Measurements from ENCODE around the gene GRB7. TPM values are rescaled to one million over a fixed set of nuclear protein-coding genes. Genes with fewer than 3 reads are reported as not detected.

The GRB7 gene
- total and polyA plus RNA-seq, 2 of the 4 experiments (the other 2 are of a cell fraction) = 0.18 to 0.36 TPM

DNA sequence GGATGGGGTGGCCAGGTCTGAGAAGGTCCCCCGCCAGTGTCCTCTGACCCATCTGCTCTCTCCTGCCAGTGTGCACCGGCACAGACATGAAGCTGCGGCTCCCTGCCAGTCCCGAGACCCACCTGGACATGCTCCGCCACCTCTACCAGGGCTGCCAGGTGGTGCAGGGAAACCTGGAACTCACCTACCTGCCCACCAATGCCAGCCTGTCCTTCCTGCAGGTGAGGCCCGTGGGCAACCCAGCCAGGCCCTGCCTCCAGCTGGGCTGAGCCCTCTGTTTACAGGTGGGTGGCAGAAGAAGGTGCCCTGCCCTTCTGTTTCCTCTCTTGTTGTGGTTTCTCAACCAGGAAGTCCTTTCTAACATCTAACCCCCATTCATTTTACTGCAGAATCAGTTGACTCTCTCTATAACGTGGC, 30.8 kb upstream of the GRB7 start:
- Histone ChIP-seq H3K4me1 (ENCODE audit: control insufficient read depth, insufficient read depth, low read length) (peaks cover 11% of the 10 kb centered on the region; the same call in 1 of the 2 replicates), H4K20me1 (ENCODE audit: insufficient read depth, low read length) (peaks cover 44% of the 10 kb centered on the region), H3K4me2 (ENCODE audit: low read depth, low read length) (no peak overlapping the region), H3K79me1 (ENCODE audit: low read depth in 1 of 2, low read length in 2 of 2) (peaks cover 0 to 54% of the 10 kb centered on the region in 2 experiments; a peak in 2 of 4 replicates), H3K18ac (ENCODE audit: low read depth, low read length) (no peak overlapping the region), H3K9ac (ENCODE audit: low read depth, low read length) (no peak overlapping the region), H4K5ac (ENCODE audit: low read depth, low read length) (no peak overlapping the region), H3K9me3 (ENCODE audit: control insufficient read depth, insufficient read depth, low read length) (no peaks in the 10 kb centered on the region), H3K27me3 (ENCODE audit: control insufficient read depth, insufficient read depth, low read length) (no peaks in the 10 kb centered on the region), H2BK20ac (ENCODE audit: low read depth, low read length) (no peak overlapping the region), H2BK120ac (ENCODE audit: low read depth, low read length) (no peak overlapping the region), H2BK5ac (ENCODE audit: low read depth, low read length, poor library complexity, severe bottlenecking) (no peak overlapping the region), H3K4ac (ENCODE audit: low read depth, low read length) (no peak overlapping the region), H3K56ac (ENCODE audit: extremely low read depth, insufficient read depth, low read length) (no peak overlapping the region), H3K36me3 (ENCODE audit: control insufficient read depth, insufficient read depth, low read length) (peaks cover 39% of the 10 kb centered on the region), H3K27ac (ENCODE audit: insufficient read depth, low read length) (no peak overlapping the region), H3K9me1 (ENCODE audit: insufficient read depth, low read length) (peaks cover 11% of the 10 kb centered on the region), H3K14ac (replicated peaks; ENCODE audit: low read depth, low read length) (no peak overlapping the region), H3K4me3 (ENCODE audit: insufficient read depth, low read depth, low read length) (no peak overlapping the region), H3K23ac (ENCODE audit: low read depth, low read length) (no peak overlapping the region), H2BK15ac (ENCODE audit: low read depth, low read length) (no peak overlapping the region), H4K8ac (ENCODE audit: low read depth in 2 of 2, low read length in 2 of 2) (no peak overlapping the region), H4K91ac (ENCODE audit: insufficient read depth, low read depth, low read length) (no peak overlapping the region), H2AK9ac (replicated peaks; ENCODE audit: low read depth, low read length, poor library complexity) (no peak overlapping the region), H2AFZ (replicated peaks; ENCODE audit: low read length, poor library complexity) (no peak overlapping the region), H2AK5ac (ENCODE audit: low read depth, low read length) (no peak overlapping the region)
- no TSS peak for BruUV-seq (replicated peaks)
- in situ Hi-C loops (cut with MboI; ENCODE audit: low sequenced_read_pairs) (no loop called here), dilution Hi-C loops (cut with HindIII; ENCODE audit: low sequenced_read_pairs, unreplicated experiment) (no loop called here), intact Hi-C loops (cut with micrococcal nuclease) (no loop called here)
- TF ChIP-seq POLR2A (IDR thresholded peaks at IDR 0.05; ENCODE audit: low read depth, low read length) (no peak), RCOR1 (IDR thresholded peaks at IDR 0.05; ENCODE audit: insufficient replicate concordance, low read length) (no peak), SMC3 (IDR thresholded peaks at IDR 0.05; ENCODE audit: low read depth, low read length) (no peak), MAFK (IDR thresholded peaks at IDR 0.05; ENCODE audit: low read depth, low read length) (no peak), CHD1 (IDR thresholded peaks at IDR 0.05; ENCODE audit: low read depth, low read length) (no peak), CEBPB (IDR thresholded peaks at IDR 0.05; ENCODE audit: low read depth, low read length) (no peak), BHLHE40 (IDR thresholded peaks at IDR 0.05; ENCODE audit: low read depth, low read length) (no peak), RAD21 (IDR thresholded peaks at IDR 0.05; ENCODE audit: low read length) (no peak), RFX5 (IDR thresholded peaks at IDR 0.05; ENCODE audit: low read depth, low read length) (no peak), NFE2L2 (IDR thresholded peaks at IDR 0.05; ENCODE audit: low read depth, low read length) (no peak)
- TF ChIP-seq, protein P1, sequence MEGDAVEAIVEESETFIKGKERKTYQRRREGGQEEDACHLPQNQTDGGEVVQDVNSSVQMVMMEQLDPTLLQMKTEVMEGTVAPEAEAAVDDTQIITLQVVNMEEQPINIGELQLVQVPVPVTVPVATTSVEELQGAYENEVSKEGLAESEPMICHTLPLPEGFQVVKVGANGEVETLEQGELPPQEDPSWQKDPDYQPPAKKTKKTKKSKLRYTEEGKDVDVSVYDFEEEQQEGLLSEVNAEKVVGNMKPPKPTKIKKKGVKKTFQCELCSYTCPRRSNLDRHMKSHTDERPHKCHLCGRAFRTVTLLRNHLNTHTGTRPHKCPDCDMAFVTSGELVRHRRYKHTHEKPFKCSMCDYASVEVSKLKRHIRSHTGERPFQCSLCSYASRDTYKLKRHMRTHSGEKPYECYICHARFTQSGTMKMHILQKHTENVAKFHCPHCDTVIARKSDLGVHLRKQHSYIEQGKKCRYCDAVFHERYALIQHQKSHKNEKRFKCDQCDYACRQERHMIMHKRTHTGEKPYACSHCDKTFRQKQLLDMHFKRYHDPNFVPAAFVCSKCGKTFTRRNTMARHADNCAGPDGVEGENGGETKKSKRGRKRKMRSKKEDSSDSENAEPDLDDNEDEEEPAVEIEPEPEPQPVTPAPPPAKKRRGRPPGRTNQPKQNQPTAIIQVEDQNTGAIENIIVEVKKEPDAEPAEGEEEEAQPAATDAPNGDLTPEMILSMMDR (conservative IDR thresholded peaks at IDR 0.05; ENCODE audit: low read depth, low read length) = no peak
- TF ChIP-seq, protein P2, sequence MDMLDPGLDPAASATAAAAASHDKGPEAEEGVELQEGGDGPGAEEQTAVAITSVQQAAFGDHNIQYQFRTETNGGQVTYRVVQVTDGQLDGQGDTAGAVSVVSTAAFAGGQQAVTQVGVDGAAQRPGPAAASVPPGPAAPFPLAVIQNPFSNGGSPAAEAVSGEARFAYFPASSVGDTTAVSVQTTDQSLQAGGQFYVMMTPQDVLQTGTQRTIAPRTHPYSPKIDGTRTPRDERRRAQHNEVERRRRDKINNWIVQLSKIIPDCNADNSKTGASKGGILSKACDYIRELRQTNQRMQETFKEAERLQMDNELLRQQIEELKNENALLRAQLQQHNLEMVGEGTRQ (IDR thresholded peaks at IDR 0.05; ENCODE audit: low read depth, low read length) = no peak
- TF ChIP-seq, protein P3, sequence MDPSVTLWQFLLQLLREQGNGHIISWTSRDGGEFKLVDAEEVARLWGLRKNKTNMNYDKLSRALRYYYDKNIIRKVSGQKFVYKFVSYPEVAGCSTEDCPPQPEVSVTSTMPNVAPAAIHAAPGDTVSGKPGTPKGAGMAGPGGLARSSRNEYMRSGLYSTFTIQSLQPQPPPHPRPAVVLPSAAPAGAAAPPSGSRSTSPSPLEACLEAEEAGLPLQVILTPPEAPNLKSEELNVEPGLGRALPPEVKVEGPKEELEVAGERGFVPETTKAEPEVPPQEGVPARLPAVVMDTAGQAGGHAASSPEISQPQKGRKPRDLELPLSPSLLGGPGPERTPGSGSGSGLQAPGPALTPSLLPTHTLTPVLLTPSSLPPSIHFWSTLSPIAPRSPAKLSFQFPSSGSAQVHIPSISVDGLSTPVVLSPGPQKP (IDR thresholded peaks at IDR 0.05; ENCODE audit: borderline replicate concordance, low read depth, low read length) = no peak
- CTCF ChIA-PET = no interaction called here
- POLR2A ChIA-PET (ENCODE audit: unreplicated experiment) = no interaction called here
- DNase-seq = no peak
- no peak for ATAC-seq (ENCODE audit: low read depth)
- WGBS, 2 experiments (ENCODE audit: extremely low coverage in 2 of 2, insufficient read length in 1 of 2) = 100% methylated on average over 1 of the region's 7 CpGs; no CpG with 5 or more reads in 1 of the 2 experiments

All from IMR-90 (cell line).